Kidney (tissue), 14 donors: ENCODE measurements around the gene ITSN2. TPM values are rescaled to one million over a fixed set of nuclear protein-coding genes. Genes with fewer than 3 reads are reported as not detected.
A peak's percentile ranks its signal among the peaks of the same experiment; 100 is the strongest.

ENCODE experiments used
- DNase-seq, 5 donors: peaks; one replicate each; pipeline ENCODE4 v3.0.0-alpha.2; 2013 to 2020
- FAIRE-seq: peaks from 2 replicates; lab custom pipeline; 2012; peaks lifted over from hg19 to GRCh38; lab: Jason Lieb, UNC
- H3K27ac ChIP-seq, 2 donors: one replicate each; pipeline ENCODE4 v1.7.0; 2013; ENCODE audit warnings: low read depth in 2 of 2, low read length in 2 of 2, inconsistent platforms in 1 of 2
- H3K27me3 ChIP-seq: one replicate; pipeline ENCODE4 v1.7.1; 2013; ENCODE audit warnings: low read length, inconsistent platforms; ENCODE audit not compliant: control insufficient read depth, insufficient read depth
- H3K36me3 ChIP-seq, 3 donors: one replicate each; pipeline versions ENCODE4 v1.7.0 to v1.7.1; 2013; ENCODE audit warnings: low read length in 3 of 3, control low read depth in 1 of 3, inconsistent platforms in 1 of 3; ENCODE audit not compliant: insufficient read depth in 3 of 3, control insufficient read depth in 2 of 3
- H3K4me1 ChIP-seq, 3 donors: one replicate each; pipeline versions ENCODE4 v1.7.0 to v1.7.1; 2013; ENCODE audit warnings: low read length in 3 of 3, inconsistent platforms in 1 of 3, low read depth in 1 of 3; ENCODE audit not compliant: control insufficient read depth in 2 of 3, insufficient read depth in 2 of 3
- H3K4me3 ChIP-seq, 3 donors: one replicate each; pipeline versions ENCODE4 v1.7.0 to v1.8.1; 2013; ENCODE audit warnings: low read length in 3 of 3, control low read depth in 1 of 3, inconsistent platforms in 1 of 3
- H3K9ac ChIP-seq, 3 donors: one replicate each; pipeline versions ENCODE4 v1.7.0 to v1.7.1; 2013; ENCODE audit warnings: low read length in 3 of 3, control low read depth in 1 of 3, inconsistent platforms in 1 of 3
- H3K9me3 ChIP-seq, 3 donors: one replicate each; pipeline versions ENCODE4 v1.7.0 to v1.7.1; 2013; ENCODE audit warnings: low read length in 3 of 3, control low read depth in 1 of 3, inconsistent platforms in 1 of 3; ENCODE audit not compliant: control insufficient read depth in 2 of 3, insufficient read depth in 1 of 3
- CTCF ChIP-seq: IDR thresholded peaks from 3 replicates; pipeline ENCODE4 v1.5.1; 2012; ENCODE audit warnings: mild to moderate bottlenecking, moderate library complexity, borderline replicate concordance; ENCODE audit not compliant: insufficient read depth; ENCODE audit errors: extremely low read depth
- intact Hi-C: fragments of 100-400 bp; cut with DNase I; formaldehyde crosslinking; loops from one replicate; pipeline ENCODE4 v1.11.1; 2022
- polyA plus RNA-seq: library from polyadenylated mRNA; stranded (reverse); fragments of 350-450 nt; fragmentation: Illumina TruSeq; extraction: RNeasy Lipid Tissue Mini Kit (QIAGEN cat#74804); gene quantifications from one replicate; pipeline ENCODE4 v1.2.3, GENCODE V29; 2014; ENCODE audit warnings: low read depth, low replicate concordance; ENCODE audit not compliant: insufficient read depth
- total RNA-seq: library from RNA; stranded (reverse); fragmentation: NEBNext Ultra II Directional; extraction: Animal tissue kit (Norgen Biotek cat#: 25700); gene quantifications from one replicate; pipeline ENCODE4 v1.2.1, GENCODE V29; 2021
- donor health status: control.
- donor health status: control.
- donor health status: control.
- donor health status: control.
- donor health status: control.
- donor health status: DM: yes; HTN: yes; CAD: no.
- donor health status: Normal renal cell carcinoma (clear cell type).

The ITSN2 gene
- total and polyA plus RNA-seq, 2 donors from 2014 or later: 20.1 to 72.8 TPM

- FAIRE-seq (no peak), DNase-seq (peak in 4 of 5 donors; percentile 54 to 80 (median 72))
- Histone ChIP-seq H3K9ac (no peak overlapping the region), H3K27me3 (no peaks in the 10 kb centered on the region), H3K36me3 (no peaks in the 10 kb centered on the region), H3K4me3 (no peak overlapping the region), H3K4me1 (no peaks in the 10 kb centered on the region), H3K27ac (no peak overlapping the region), H3K9me3 (no peaks in the 10 kb centered on the region)
- no peak for TF ChIP-seq CTCF
- intact Hi-C loops: no loop called here
These were observed 14.0 kb upstream of the ITSN2 start for GRCh38 chr2:24374301-24374700.

GRCh38 chr2:24372033-24372432 lies 11.7 kb upstream of the ITSN2 start:
- Histone ChIP-seq H3K4me3 (no peak overlapping the region), H3K9me3 (no peaks in the 10 kb centered on the region), H3K27ac (no peak overlapping the region), H3K36me3 (no peaks in the 10 kb centered on the region), H3K4me1 (no peaks in the 10 kb centered on the region), H3K27me3 (no peaks in the 10 kb centered on the region), H3K9ac (no peak overlapping the region)
- no peak for TF ChIP-seq CTCF
- intact Hi-C loops: no loop called here
- DNase-seq: no peak
- no peak for FAIRE-seq

GRCh38 chr2:24365826-24366225 lies 5.5 kb upstream of the ITSN2 start:
- no peak overlapping the region for H3K4me3 ChIP-seq
- H3K36me3 ChIP-seq: no peaks in the 10 kb centered on the region
- H3K9me3 ChIP-seq: no peaks in the 10 kb centered on the region
- H3K27ac ChIP-seq: no peak overlapping the region
- FAIRE-seq: no peak
- H3K9ac ChIP-seq: no peak overlapping the region
- no peak for TF ChIP-seq CTCF
- H3K4me1 ChIP-seq: peaks cover 0 to 12% (median 12%) of the 10 kb centered on the region in 3 donors
- intact Hi-C loops: no loop called here
- DNase-seq: no peak
- H3K27me3 ChIP-seq: no peaks in the 10 kb centered on the region

- peaks cover 0 to 14% (median 12%) of the 10 kb centered on the region in 3 donors for H3K4me1 ChIP-seq
- FAIRE-seq: no peak
- no peak overlapping the region for H3K9ac ChIP-seq
- H3K27me3 ChIP-seq: no peaks in the 10 kb centered on the region
- no peak overlapping the region for H3K4me3 ChIP-seq
- peak in 2 of 5 donors; percentile 33 to 95 for DNase-seq
- H3K36me3 ChIP-seq: no peaks in the 10 kb centered on the region
- H3K9me3 ChIP-seq: no peaks in the 10 kb centered on the region
- H3K27ac ChIP-seq: peak overlapping the region; percentile 60 to 74
- TF ChIP-seq CTCF: no peak
- intact Hi-C loops: no loop called here
These were observed 4.7 kb upstream of the ITSN2 start for GRCh38 chr2:24365051-24365450.
